B cell (primary cell): ENCODE data around the gene PRKCG.

ENCODE experiments used
- CTCF ChIP-seq: fragments of 200-600 bp; IDR thresholded peaks from one replicate; pipeline ENCODE4 v1.8.0; 2022; ENCODE audit warnings: antibody characterized with exemption, mild to moderate bottlenecking
- EZH2 ChIP-seq: IDR thresholded peaks from 2 replicates; pipeline ENCODE4 v1.6.1; 2012; ENCODE audit warnings: borderline replicate concordance, low read depth, mild to moderate bottlenecking, moderate library complexity, low read length; ENCODE audit not compliant: insufficient read depth, poor library complexity, severe bottlenecking

DNA sequence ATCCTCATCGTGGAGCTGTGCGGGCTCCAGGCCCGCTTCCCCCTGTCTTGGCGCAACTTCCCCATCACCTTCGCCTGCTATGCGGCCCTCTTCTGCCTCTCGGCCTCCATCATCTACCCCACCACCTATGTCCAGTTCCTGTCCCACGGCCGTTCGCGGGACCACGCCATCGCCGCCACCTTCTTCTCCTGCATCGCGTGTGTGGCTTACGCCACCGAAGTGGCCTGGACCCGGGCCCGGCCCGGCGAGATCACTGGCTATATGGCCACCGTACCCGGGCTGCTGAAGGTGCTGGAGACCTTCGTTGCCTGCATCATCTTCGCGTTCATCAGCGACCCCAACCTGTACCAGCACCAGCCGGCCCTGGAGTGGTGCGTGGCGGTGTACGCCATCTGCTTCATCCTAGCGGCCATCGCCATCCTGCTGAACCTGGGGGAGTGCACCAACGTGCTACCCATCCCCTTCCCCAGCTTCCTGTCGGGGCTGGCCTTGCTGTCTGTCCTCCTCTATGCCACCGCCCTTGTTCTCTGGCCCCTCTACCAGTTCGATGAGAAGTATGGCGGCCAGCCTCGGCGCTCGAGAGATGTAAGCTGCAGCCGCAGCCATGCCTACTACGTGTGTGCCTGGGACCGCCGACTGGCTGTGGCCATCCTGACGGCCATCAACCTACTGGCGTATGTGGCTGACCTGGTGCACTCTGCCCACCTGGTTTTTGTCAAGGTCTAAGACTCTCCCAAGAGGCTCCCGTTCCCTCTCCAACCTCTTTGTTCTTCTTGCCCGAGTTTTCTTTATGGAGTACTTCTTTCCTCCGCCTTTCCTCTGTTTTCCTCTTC is 8.0 kb upstream of the PRKCG start:
- TF ChIP-seq CTCF, result no peak
- TF ChIP-seq EZH2, result no peak
